CD4-positive, alpha-beta T cell treated with Interferon alpha-2 for 1 hour (primary cell): Measurements from ENCODE around the gene LRRC4C.

ENCODE experiments used
- DNase-seq, 2 donors: peaks; one replicate each; pipeline ENCODE4 v3.0.0-alpha.2; 2020 to 2022

The LRRC4C gene

DNA sequence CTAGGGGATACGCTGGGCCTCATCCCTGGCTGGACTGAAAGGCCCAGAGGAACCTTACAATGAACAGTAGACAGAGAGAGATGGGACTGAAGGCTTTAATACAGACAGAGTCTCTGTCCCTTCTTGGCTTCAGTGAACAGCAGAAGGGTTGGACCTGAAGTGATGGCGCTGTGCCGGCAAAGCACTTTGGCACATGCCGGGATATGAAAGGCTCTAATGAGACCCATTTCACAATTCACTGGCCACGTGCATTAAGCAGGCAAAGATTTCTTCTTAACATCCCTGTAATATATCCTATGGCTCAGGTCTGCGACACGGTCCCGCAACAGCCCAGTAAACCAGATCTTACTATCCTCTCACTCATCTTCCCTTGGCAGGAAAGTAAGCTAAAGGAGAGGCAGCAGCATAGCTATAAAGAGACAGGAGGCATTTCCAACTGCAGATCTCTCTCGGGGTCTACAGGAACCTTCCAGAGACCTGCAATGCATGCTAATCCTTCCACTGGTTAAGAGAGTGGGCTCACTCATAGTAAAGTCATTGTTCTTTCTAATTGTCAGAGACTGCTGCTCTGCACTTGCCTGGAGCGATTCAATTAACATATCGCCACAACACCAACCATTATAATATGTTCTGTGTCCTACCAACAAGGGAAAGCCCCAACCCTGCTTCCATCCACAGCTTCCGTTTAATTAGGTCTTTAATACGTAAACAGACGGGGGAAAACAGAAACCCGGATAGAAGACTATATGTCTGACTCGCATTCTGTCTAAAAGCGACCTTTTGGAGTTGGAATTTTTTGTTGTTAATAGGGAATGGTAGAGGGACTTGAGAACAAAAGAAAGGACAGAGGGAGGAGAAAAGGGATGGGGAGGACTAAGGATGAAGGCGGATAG, 1179.0 kb downstream of the LRRC4C start:
- DNase-seq, result no peak

DNA sequence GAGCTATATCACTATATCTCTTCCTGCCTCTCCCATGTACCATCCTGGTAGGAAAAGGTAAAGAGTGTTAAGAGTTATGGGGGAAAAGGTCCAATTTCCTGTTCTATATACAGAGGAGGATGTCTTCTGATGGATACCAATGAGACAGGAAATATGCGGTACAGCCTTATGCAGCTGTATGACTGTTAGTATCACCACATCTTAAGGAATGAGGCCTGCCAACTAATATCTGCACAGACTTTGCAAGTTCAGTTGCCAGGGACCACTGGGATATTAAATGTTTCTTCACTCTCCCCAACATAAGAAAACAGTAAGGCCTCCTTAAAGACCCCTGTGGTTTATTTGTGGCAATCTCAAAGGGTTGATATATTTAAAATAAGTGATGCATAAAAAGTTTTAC, 1182.5 kb downstream of the LRRC4C start:
- DNase-seq, result no peak

DNA sequence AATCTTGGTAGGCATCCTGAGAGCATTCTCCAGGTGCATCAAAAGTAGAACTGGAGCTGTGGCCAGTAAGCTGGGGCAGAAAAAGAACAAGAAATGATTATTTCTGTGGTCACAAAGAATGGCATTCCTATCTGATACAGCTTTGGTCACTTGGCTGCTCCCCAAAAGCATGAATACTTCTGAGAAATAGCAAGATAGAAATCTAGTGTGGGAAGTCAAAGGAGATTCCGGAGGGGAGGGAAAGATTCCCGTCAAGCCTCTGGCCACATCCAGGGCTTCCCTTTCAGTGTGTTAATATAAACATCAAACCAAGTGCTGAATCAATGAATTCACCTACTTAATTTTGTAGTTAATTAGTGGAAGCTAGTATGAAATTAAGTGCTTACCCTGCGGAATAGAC, 1185.4 kb downstream of the LRRC4C start:
- no peak for DNase-seq

DNA sequence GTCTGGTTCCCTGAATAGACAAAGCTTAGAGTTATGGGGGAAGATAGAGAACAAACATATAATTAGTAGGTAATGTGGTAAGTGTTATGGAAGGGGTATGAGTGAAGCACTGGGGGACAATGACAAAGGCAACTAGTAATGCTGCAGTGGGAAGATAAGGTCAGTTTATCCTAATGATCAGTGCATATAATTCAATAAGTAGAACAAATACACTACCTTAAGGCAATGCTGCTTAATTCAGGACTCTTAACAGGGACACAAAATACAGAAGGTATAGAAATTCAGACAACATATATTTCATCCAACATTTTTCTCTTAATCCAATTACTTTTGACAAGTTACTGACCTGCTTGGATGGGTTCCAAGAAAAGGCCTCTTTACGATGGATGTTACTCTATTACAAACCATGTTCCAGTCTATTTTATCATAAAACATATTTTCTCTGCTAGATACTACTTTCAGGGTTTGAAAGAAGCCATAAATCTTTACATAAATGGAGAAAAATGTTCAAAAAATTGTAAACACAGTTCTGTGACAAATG, 1186.2 kb downstream of the LRRC4C start:
- DNase-seq, result no peak

DNA sequence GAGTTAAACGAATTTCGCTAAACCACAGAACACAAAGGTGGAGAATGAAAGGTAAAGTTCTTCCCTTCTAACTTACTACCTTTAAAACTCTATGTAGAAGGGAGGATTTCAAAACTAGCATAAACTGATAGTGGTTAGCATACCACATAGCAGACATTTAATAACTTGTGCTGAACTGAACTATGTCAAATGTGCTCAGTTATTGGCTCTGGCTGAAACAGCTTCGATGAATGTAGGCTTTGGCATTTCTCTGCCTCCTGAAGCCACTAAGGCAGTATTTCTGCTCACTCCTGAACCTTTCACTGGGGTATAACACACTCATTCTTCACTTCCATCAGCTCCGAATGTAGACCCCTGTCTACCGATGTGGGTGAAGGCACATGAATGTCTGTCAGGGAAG, 1188.1 kb downstream of the LRRC4C start:
- DNase-seq, result no peak

DNA sequence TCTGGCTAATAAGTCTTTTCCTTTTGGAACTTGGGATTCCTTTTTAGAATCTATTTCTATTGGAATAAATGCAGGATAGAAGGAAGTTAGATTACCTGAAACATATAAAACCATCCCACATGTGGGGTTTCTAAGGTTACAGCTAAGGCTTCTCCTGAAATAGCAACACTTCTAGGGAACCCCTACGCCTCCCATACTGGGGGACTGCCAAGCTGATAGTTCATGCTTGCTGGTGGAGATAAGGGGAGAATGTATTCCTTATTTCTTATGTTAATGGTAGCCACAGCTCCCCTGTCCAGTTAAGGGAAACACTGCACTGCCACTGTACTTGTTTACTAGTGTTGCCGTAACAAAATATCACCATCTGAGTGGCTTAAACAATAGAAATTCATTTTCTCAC, 1189.6 kb downstream of the LRRC4C start:
- DNase-seq, result no peak

DNA sequence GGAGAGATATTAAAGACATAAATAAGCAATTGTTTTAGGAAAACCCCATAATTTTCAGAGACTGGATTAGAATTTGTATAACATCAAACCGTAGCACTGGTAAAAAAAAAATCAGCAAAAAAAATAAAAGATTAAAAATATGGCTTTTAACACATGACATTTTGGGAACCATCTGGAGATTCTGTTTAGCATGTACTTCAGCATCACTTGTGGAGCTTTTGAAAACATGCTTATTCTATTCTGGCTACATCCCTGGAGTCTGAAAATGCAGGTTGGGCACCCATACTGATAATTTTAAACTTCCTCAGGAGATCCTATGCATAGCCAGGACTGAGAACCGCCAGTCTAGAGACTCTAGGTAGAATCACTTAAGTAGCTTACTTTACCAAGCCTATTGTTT, 1190.9 kb downstream of the LRRC4C start:
- DNase-seq, result no peak

DNA sequence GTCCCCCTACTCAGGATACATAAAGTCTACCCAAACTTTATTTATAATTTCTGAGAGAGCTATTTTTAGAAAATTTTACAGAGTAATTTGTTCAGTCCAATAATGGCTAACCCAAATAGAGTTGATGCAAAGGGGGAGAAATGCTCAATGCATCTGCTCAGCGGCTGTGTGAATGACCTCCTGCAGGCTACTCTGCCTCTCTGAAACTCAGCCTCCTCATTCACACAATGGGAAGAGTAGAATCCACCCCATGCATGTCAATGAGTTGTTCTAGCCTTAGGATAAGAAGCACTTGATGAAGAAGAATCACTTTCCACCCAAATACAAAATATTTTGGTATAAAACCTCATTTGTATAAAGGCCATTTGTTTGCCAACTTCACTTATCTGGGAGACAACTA, 1204.0 kb downstream of the LRRC4C start:
- DNase-seq, result no peak

DNA sequence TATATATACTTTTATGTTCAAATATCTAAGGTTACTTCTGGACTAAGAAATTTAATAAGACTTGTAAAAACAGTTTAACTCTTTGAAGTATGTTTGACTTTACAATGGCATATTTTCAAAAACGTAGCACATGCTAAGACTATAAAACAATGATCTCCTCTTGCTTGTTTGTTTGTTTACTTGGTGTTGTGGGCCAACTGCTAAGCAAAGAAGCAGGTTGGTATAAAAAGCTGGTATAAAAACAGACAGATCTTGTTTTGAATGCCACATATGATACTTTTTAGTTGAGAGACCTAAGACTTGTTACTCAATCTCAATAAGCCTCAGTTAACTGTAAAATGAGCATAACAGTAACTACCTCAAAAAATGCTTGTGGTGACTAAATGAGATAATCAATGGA, 1206.3 kb downstream of the LRRC4C start:
- DNase-seq, result no peak

DNA sequence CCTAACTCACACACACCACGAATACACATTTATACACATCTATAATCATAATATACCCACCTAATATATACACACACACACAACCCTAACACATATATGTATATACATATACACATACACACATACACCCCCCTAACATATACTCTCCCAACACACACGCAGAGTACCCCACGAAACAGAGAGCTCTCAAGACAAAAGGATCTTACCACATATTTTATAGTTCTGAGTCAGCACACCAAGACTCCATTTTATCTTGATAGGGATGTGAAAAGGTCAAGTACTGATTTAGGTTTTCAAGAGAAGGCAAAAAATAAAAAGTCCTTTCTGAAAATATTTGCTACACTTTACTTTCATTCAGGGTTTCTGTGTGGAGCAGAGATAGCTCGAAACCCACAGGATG, 1207.2 kb downstream of the LRRC4C start:
- DNase-seq, result no peak

DNA sequence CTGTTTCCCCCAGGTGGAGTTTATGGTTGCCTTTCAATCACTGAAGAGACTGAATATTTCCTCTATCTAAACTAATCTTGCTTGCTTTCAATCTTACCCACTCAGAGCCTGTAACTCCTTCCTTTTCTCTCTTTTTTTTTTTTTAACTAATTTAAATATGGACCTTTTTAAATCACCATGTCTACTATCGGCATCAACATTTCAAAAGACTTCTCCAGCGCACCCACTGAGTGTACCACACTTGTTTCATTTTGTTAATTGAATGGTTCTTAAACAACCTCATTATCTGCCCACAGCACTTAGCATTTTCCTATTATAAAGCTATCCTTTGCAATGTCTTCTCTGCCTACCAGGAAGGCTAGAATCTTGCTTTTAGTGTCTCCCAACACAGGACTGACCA, 1212.5 kb downstream of the LRRC4C start:
- no peak for DNase-seq

DNA sequence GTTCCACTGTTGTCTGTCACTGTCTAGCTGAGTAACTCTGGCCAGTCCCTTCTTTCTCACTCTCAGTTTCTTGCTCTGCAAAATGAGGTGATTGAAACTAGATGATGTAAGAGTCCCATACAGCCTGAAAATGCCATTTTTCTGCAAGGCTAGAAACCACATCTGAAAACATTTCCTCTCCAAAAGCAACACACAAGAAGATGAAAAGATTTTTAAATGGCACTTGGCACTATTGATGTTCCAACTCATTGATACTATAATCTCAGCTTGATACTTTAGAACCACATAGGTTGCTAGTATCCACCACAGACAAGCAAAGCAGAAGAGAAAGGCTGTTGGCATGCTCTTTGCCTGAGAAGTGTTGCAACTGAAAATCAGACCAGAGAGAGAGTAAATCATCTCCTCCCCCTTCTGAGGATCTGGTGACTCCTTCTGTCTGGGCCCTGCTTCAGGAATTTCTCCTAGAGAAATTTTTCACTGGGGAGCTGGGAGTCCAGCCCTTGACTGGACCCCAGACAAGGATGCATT, 1217.9 kb downstream of the LRRC4C start:
- DNase-seq, result no peak

DNA sequence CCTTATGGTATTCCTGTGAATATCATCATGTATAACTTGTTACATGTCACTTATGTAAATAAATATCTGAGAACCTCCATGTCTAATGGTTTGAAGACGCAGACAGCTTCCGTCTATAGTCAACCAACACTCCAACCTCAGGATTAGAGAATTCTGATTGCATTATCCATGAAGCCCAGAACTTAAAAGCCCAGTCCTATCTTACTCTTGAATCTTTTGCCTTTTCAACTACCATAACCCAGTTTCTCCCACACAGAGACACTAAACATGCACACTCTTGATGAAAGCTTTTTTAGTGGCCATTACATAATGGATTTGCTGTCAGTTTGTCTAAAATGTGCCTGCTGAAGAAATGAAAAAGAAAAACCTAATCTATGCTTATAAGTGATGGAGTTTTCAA, 1219.2 kb downstream of the LRRC4C start:
- DNase-seq, result no peak

DNA sequence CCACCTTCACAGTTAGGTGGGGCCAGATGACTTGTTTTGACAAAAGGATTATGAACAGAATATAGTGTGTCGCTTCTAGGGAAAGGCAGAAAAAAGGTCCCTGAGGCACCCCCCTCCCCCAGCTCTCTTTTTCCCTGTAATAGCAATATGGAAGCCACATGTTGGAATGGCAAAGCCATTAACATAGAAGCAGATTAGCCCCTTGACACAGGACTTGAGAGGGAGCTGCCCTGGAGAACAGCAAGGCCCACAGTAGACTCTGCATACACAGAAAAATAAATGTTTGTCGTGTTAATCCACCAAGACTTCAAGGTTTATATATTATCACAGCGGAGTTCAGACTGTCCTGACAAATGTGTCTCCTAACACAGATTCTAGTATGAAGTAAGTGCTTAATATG, 1222.9 kb downstream of the LRRC4C start:
- no peak for DNase-seq

DNA sequence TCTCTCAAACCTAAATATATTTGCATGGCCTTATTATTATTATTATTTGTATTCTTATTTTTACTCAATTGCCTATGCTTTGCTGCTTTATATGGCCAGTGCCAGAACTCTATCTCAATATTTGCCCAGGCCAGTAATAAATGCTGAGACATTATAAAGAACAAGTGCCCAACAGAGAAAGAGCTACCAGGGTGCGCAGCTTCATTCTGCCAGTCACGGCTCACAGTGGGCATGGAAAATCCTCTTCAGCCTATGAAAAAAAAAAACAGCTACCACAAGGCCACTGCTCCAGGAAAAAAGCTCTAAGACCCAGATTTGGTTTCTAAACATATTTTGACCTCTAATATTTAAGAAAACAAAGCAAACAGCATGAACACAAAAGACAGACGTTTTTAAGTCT, 1223.6 kb downstream of the LRRC4C start:
- DNase-seq, result no peak

DNA sequence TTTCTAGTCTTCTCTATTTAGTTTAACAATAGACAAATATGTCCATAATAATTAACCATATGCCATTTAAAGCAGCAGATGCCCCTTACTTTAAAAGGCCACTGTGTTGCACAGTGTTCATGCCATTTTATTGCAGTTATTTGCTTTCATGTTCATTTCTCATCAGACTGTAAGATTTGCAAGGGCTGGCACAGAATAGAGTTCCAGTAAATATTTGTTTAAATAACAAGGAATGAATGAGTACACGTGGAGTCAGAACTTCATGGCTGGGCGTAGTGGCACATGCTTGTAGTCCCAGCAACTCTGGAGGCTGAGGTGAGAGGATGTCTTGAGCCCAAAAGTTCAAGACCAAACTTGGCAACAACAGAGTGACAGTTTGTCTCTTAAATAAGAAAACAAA, 1228.6 kb downstream of the LRRC4C start:
- DNase-seq, result no peak

DNA sequence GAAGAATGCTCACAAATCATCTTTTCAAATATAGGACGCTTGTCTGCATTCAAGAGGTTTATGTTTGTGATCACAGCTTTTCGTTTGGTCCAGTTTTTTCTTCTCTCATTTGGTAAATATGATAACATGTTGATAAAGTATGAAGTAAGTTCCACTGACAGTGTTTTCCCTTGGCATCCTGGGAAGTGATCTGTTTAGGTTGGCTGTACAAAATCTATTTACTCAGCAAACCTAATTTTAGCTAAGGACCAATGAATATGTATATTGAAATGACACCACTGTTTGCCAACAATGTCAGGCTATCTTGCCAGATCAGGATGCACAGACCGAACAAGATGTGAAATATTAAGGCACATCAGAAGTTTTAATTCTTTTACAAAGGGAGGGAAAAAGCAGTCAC, 1230.8 kb downstream of the LRRC4C start:
- no peak for DNase-seq

DNA sequence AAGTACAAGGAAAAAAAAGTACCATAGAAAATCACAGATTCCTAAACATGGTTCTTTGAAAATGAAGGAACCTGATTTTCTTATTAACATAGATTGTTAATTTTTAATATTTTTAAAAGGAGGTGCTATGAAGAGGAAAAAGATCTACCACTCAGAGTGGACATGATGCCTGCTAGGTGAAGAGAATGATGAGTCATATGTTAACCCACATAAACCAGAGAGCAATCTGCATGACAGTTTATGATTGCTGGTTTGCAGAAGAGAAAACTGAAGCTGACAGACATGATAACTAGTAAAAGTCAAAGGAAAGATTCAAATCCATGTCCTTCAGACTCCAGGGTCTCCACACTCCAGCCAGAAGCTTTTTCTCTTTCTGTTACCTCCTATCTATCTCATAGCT, 1231.7 kb downstream of the LRRC4C start:
- DNase-seq, result no peak

DNA sequence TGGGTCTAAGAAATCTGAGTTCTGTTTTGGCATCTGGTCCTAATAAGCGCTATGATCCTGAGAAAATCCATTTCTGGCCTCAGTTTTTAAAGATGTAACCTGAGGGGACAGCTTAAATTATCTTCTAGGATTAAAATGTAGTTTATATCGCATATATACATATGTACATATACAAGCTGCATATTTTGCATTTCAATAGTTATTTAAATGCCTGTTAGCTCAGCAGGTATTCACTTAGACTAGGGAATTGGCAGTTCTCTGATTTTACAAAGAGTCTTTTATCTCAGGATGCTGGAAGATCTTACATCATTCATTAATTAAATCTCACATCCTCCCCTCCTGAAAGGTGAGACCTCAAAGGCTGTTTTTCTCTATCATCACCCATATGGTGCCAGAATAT, 1232.8 kb downstream of the LRRC4C start:
- DNase-seq, result no peak

DNA sequence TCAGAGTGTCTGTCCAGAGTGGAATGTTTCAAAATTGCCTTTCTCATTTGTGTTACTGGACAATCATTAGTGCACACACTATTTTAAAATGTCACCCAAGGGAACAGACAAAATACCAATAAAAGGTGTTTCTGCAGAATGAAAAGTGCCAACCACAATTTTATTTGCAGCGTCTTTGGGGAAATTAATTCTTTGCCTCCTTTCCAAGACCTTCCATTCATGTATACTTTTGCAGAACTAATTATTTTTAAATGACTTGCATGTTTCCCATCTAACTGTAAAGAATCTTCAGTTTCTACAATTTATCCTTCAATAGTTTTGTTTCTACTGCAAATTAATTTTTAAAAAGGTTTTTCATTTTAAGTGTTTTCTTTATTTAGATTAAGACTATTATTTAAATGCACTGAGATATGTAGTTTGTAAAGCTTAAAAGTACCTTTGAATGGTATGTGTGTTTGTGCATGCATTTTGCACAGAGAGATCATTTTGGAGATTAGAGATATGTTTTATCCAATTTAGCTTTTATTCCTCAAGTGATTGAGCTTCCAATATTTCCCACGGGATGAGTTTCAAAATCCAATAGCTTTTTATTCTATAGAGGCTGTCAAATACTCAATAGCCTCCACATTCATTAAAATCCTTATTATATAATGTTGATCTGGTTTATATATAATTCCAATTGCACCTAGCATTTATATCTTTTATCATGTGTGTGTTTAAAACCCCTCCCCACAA, 1235.7 kb downstream of the LRRC4C start:
- no peak for DNase-seq

DNA sequence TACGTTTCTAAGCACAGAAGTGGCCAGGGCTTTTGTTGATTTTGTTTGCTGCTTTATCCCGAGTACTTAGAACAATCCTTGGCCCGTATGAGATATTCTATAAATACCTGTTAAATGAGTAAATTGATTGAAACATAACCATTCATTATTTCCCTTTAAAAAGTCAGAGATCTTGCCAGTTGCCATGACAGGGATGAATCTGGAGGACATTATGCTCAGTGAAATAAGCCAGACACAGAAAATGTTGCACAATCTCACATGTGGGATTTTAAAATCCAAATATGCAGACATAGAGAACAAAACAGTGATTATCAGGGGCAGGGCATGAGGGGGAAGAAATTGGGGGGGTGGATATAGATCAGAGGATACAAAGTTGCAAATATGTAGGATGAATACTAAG, 1240.1 kb downstream of the LRRC4C start:
- no peak for DNase-seq

DNA sequence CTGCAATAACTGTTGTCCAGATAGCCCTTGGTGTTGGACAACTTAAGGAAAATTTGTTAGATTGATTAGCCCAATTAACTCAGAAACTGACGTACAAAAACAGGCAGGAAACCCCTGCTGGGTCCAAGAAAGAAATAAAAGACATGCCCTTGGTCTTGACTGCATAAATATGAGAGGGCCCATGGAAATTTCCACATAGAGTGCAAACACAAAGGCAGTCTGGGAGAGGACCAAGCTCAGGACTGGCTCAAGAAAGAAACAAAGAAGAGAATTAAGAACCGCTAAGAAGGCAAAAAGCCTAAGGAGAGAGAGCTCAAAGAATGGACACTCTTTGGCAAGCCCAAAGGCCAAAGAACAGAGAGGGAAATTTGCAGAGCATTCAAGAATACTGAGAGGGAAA, 1243.9 kb downstream of the LRRC4C start:
- DNase-seq, result no peak

DNA sequence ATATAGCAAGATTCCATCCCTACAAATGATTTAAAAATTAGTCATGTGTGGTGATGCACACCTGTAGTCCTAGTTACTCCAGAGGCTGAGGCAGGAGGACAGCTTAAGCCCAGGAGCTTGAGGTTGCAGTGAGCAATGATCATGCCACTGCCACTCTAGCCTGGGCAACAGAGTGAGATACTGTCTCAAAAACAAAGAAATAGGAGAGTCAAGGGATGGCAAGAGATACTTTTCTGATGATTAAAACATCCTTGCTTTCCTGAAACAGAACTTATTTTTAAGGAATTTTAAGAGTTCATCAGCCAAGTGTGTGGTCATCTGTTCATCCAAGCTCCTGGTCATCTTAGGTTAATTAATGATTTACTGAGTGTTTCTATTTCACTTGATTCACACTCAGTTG, 1252.0 kb downstream of the LRRC4C start:
- DNase-seq, result no peak

DNA sequence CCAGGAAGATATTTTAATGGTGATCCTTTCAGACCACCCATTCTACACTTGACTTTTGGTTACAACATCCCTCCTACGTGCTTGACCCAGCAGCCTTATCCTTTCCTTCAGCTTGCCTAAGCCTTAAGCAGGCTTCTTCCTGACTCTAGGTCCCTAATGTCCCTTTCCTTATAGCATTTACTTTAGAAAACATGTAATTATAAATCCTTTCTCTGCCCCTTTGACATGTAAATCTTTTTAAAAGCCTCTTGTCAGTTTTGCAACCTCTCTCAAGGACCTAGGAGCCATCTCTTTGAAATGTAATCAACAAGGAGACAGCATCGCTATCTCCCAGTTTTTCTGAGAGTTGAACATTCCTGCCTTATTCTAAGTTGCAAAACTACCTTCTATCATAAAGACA, 1255.2 kb downstream of the LRRC4C start:
- DNase-seq, result no peak
